Retina (tissue), 1 donor: Measurements from ENCODE around the gene MIX23.

Experiments
- DNase-seq: peaks from one replicate; pipeline ENCODE4 v3.0.0-alpha.2; 2016

The MIX23 gene

GRCh38 chr3:122382888-122383666 is at the start of gene MIX23:
Gene MIX23 (minus strand): TSS chr3:122383231. CDS start chr3:122383224, 7 bp downstream.
- peak; percentile 95 for DNase-seq

- no peak for DNase-seq
Observed at GRCh38 chr3:122430371-122430770, 47.3 kb upstream of the MIX23 start.

- DNase-seq = no peak
Observed at GRCh38 chr3:122427857-122428471, 44.9 kb upstream of the MIX23 start.

GRCh38 chr3:122421836-122422235 is 38.8 kb upstream of the MIX23 start:
- DNase-seq = no peak

- no peak for DNase-seq
Observed at GRCh38 chr3:122421101-122421500, 38.1 kb upstream of the MIX23 start.

- no peak for DNase-seq
Observed at GRCh38 chr3:122416966-122417365, 33.9 kb upstream of the MIX23 start.

GRCh38 chr3:122415762-122416654 is 33.0 kb upstream of the MIX23 start, which contains the start of gene WDR5B:
Gene WDR5B (minus strand): TSS chr3:122416062. CDS start chr3:122415528, 534 bp downstream.
- DNase-seq = peak; percentile 99

- DNase-seq = no peak
Observed at GRCh38 chr3:122415104-122415744, 32.2 kb upstream of the MIX23 start.

- no peak for DNase-seq
Observed at GRCh38 chr3:122414391-122414790, 31.4 kb upstream of the MIX23 start.

- no peak for DNase-seq
Observed at GRCh38 chr3:122410639-122411038, 27.6 kb upstream of the MIX23 start.

GRCh38 chr3:122410111-122410510 is 27.1 kb upstream of the MIX23 start:
- DNase-seq = no peak

GRCh38 chr3:122409446-122409845 is 26.4 kb upstream of the MIX23 start:
- no peak for DNase-seq

GRCh38 chr3:122407946-122408345 is 24.9 kb upstream of the MIX23 start:
- no peak for DNase-seq

GRCh38 chr3:122406198-122406597 is 23.2 kb upstream of the MIX23 start:
- DNase-seq = no peak

- DNase-seq = no peak
Observed at GRCh38 chr3:122405015-122405414, 22.0 kb upstream of the MIX23 start.

- DNase-seq = no peak
Observed at GRCh38 chr3:122403489-122403888, 20.5 kb upstream of the MIX23 start.

- no peak for DNase-seq
Observed at GRCh38 chr3:122398920-122399319, 15.9 kb upstream of the MIX23 start.

- DNase-seq = no peak
Observed at GRCh38 chr3:122397201-122397600, 14.2 kb upstream of the MIX23 start.

GRCh38 chr3:122396511-122396910 is 13.5 kb upstream of the MIX23 start:
- DNase-seq = no peak

GRCh38 chr3:122395582-122395981 is 12.6 kb upstream of the MIX23 start:
- no peak for DNase-seq

- no peak for DNase-seq
Observed at GRCh38 chr3:122394173-122394572, 11.1 kb upstream of the MIX23 start.
